Endothelial cell of umbilical vein (primary cell): Measurements from ENCODE around the gene GGN. TPM values are rescaled to one million over a fixed set of nuclear protein-coding genes. Genes with fewer than 3 reads are reported as not detected.
"Not testable (repeated sequence)": the region's sequence is repeated elsewhere in the genome, so short reads cannot be mapped to it uniquely, and the experiment has no call there.

ENCODE experiments used
- BruUV-seq: library from RNA; stranded (reverse); fragments of 400-500 nt; replicated peaks from 2 replicates; lab custom pipeline; 2021; lab: Mats Ljungman, UMichigan
- CTCF ChIA-PET: fragments of 300-600, 350-600 bp; sonication (Branson Sonifier 250); formaldehyde crosslinking; loops from one replicate; lab custom pipeline; 2021; ENCODE audit warnings: antibody characterized with exemption, inconsistent platforms; lab: Charles Lee
- POLR2A ChIA-PET: fragments of 300-600, 350-600 bp; sonication (Branson Sonifier 250); formaldehyde crosslinking; loops from one replicate; lab custom pipeline; 2021; ENCODE audit warnings: antibody characterized with exemption, inconsistent platforms; lab: Charles Lee
- DNase-seq: peaks from one replicate; pipeline ENCODE4 v3.0.0-alpha.2; 2011; ENCODE audit warnings: low read depth, low spot score
- FAIRE-seq: peaks from 2 replicates; lab custom pipeline; 2011; peaks lifted over from hg19 to GRCh38; lab: Jason Lieb, UNC
- H2AFZ ChIP-seq: 2 replicates; pipeline ENCODE4 v1.6.0; 2012; ENCODE audit warnings: low read depth, low read length, control low read depth, inconsistent platforms
- H3K27ac ChIP-seq: 2 replicates; pipeline ENCODE4 v1.5.1; 2011; ENCODE audit warnings: low read depth, mild to moderate bottlenecking, control low read depth, low read length, moderate library complexity; ENCODE audit not compliant: insufficient read depth
- H3K27me3 ChIP-seq, 2 experiments: 2 replicates each; pipeline versions ENCODE4 v1.6.0 to v1.6.1; 2011; ENCODE audit warnings: low read length in 2 of 2, mixed read lengths in 1 of 2; ENCODE audit not compliant: control insufficient read depth in 2 of 2, insufficient read depth in 2 of 2
- H3K36me3 ChIP-seq, 2 experiments: 2 replicates in 1 of 2; 3 replicates in 1 of 2; pipeline ENCODE4 v1.5.1; 2011; ENCODE audit warnings: low read length in 2 of 2, mild to moderate bottlenecking in 1 of 2, moderate library complexity in 1 of 2; ENCODE audit not compliant: control insufficient read depth in 2 of 2, insufficient read depth in 2 of 2; ENCODE audit errors: extremely low read depth in 1 of 2
- H3K4me1 ChIP-seq: 3 replicates; pipeline ENCODE4 v1.5.1; 2011; ENCODE audit warnings: mild to moderate bottlenecking, low read length; ENCODE audit not compliant: control insufficient read depth, insufficient read depth; ENCODE audit errors: extremely low read depth
- H3K4me2 ChIP-seq: 2 replicates; pipeline ENCODE4 v1.6.1; 2011; ENCODE audit warnings: low read length, control low read depth, mixed read lengths; ENCODE audit not compliant: insufficient read depth
- H3K4me3 ChIP-seq, 3 experiments: fragments of 200-600 bp in 1 of 3; sonication (generic), shearing (Covaris generic) in 1 of 3; replicated peaks in 1 of 3; 2 replicates each; pipeline ENCODE4 v1.5.1; 2011 to 2016; ENCODE audit warnings: control low read depth in 3 of 3, low read length in 3 of 3, mild to moderate bottlenecking in 2 of 3, inconsistent platforms in 1 of 3, low read depth in 1 of 3, moderate library complexity in 1 of 3; ENCODE audit not compliant: insufficient read depth in 1 of 3
- H3K79me2 ChIP-seq: 2 replicates; pipeline ENCODE4 v1.6.0; 2012; ENCODE audit warnings: low read length, inconsistent platforms; ENCODE audit not compliant: control insufficient read depth, insufficient read depth
- H3K9ac ChIP-seq: replicated peaks from 2 replicates; pipeline ENCODE3; 2011; ENCODE audit warnings: low read length, control low read depth; ENCODE audit not compliant: insufficient read depth; ENCODE audit errors: extremely low read depth
- H3K9me1 ChIP-seq: replicated peaks from 3 replicates; pipeline ENCODE4 v1.6.0; 2011; ENCODE audit warnings: mild to moderate bottlenecking, low read length; ENCODE audit not compliant: control insufficient read depth, insufficient read depth; ENCODE audit errors: extremely low read depth
- H3K9me3 ChIP-seq: replicated peaks from 2 replicates; pipeline ENCODE4 v1.5.1; 2012; ENCODE audit warnings: low read length, inconsistent platforms; ENCODE audit not compliant: control insufficient read depth, insufficient read depth
- H4K20me1 ChIP-seq: replicated peaks from 2 replicates; pipeline ENCODE3; 2011; ENCODE audit warnings: mild to moderate bottlenecking, low read length; ENCODE audit not compliant: control insufficient read depth, insufficient read depth; ENCODE audit errors: extremely low read depth
- CTCF ChIP-seq, 2 donors: IDR thresholded peaks; 1 replicate in 1 of 2; 2 replicates in 1 of 2; pipeline ENCODE4 v1.5.1; 2011; ENCODE audit warnings: low read length in 2 of 2, mild to moderate bottlenecking in 2 of 2, moderate library complexity in 2 of 2, control low read depth in 1 of 2, inconsistent platforms in 1 of 2, low read depth in 1 of 2; ENCODE audit not compliant: insufficient read depth in 1 of 2; ENCODE audit errors: extremely low read depth in 1 of 2
- EZH2 ChIP-seq: IDR thresholded peaks from 2 replicates; pipeline ENCODE4 v1.6.1; 2012; ENCODE audit warnings: borderline replicate concordance, low read depth, mild to moderate bottlenecking, moderate library complexity, low read length, inconsistent platforms; ENCODE audit not compliant: severe bottlenecking
- JUN ChIP-seq: IDR thresholded peaks from 2 replicates; pipeline ENCODE4 v1.6.1; 2011; ENCODE audit warnings: borderline replicate concordance, low read depth; ENCODE audit not compliant: insufficient read length, insufficient read depth
- POLR2A ChIP-seq: IDR thresholded peaks from 2 replicates; pipeline ENCODE4 v1.6.1; 2012; ENCODE audit warnings: low read depth, mild to moderate bottlenecking, control low read depth, low read length
- POLR2AphosphoS5 ChIP-seq: IDR thresholded peaks from 2 replicates; pipeline ENCODE4 v1.6.1; 2012; ENCODE audit warnings: low read depth, mild to moderate bottlenecking, control low read depth, low read length, moderate library complexity; ENCODE audit not compliant: insufficient read depth
- dilution Hi-C: fragments of 300-500 bp; cut with MboI; formaldehyde crosslinking; loops from one replicate; pipeline ENCODE4 v1.15.0; 2019; ENCODE audit warnings: low sequenced_read_pairs; ENCODE audit not compliant: extremely low pct_ligation_motif_present
- intact Hi-C: fragments of 100-400 bp; cut with micrococcal nuclease; formaldehyde crosslinking; loops from one replicate; pipeline ENCODE4 v1.10.0; 2022
- polyA plus RNA-seq, 4 experiments: library from polyadenylated mRNA; depleted of rRNA in 3 of 4; stranded (reverse) in 3 of 4; unstranded in 1 of 4; fragments of >200 nt; gene quantifications; 2 replicates each; pipeline versions ENCODE4 v1.2.1 to v1.2.3, GENCODE V29; 2011 to 2012; ENCODE audit warnings: missing spikeins in 1 of 4
- total RNA-seq: library from RNA; stranded (reverse); gene quantifications from 2 replicates; pipeline ENCODE4 v1.2.3, GENCODE V29; 2021

GGN gene
- total and polyA plus RNA-seq, 2 donors (not counting 3 experiments of a cell fraction or from before 2014, with no cell fraction given): 0.39 to 0.88 TPM

- DNase-seq: no peak
- TF ChIP-seq CTCF (IDR thresholded peaks at IDR 0.05; ENCODE audit: extremely low read depth in 1 of 2, insufficient read depth in 1 of 2, low read depth in 1 of 2, low read length in 2 of 2) (no peak), JUN (no peak), POLR2AphosphoS5 (no peak), POLR2A (no peak), EZH2 (no peak)
- no TSS peak for BruUV-seq
- Histone ChIP-seq H3K4me2 (no peak overlapping the region), H3K36me3 (no peaks in the 10 kb centered on the region), H3K9me3 (no peaks in the 10 kb centered on the region), H4K20me1 (no peaks in the 10 kb centered on the region), H3K4me3 (no peak overlapping the region), H3K4me1 (no peaks in the 10 kb centered on the region), H3K27ac (no peak overlapping the region), H3K9me1 (no peaks in the 10 kb centered on the region), H3K9ac (no peak overlapping the region), H2AFZ (no peak overlapping the region), H3K27me3 (peaks cover 4% of the 10 kb centered on the region in 2 experiments), H3K79me2 (no peaks in the 10 kb centered on the region)
- dilution Hi-C loops (no loop called here), intact Hi-C loops (no loop called here)
- ChIA-PET POLR2A (no interaction called here), CTCF (interaction anchor here (0.8 to 1.0 kb wide), 2 partner anchors 26 to 72 kb away, joined by 3 read pairs; partner anchors contain the start of gene FAM98C)
- FAIRE-seq: no peak
These were observed 41.4 kb upstream of the GGN start for GRCh38 chr19:38429055-38429810.

GRCh38 chr19:38427035-38427677, 39.3 kb upstream of the GGN start:
- H3K4me3 ChIP-seq, FAIRE-seq, H3K4me1 ChIP-seq, dilution Hi-C loops, H3K27ac ChIP-seq, H3K79me2 ChIP-seq, H3K36me3 ChIP-seq, H3K27me3 ChIP-seq, BruUV-seq, H3K9ac ChIP-seq, H4K20me1 ChIP-seq, H3K9me3 ChIP-seq, H3K4me2 ChIP-seq, H3K9me1 ChIP-seq, POLR2A ChIA-PET, DNase-seq, H2AFZ ChIP-seq, intact Hi-C loops: not testable (repeated sequence)
- CTCF ChIA-PET: interaction anchor here (0.9 kb wide), 1 partner anchor 285 kb away, joined by 3 read pairs; no protein-coding TSS in a partner anchor
